AG08396 (cell line): ENCODE measurements around the gene HOXD11.

Source experiments
- DNase-seq: peaks from one replicate; pipeline ENCODE4 v3.0.0; 2012; ENCODE audit warnings: low spot score, mixed read lengths

The HOXD11 gene

GRCh38 chr2:176093145-176093897 lies 13.8 kb upstream of the HOXD11 start:
- no peak for DNase-seq

GRCh38 chr2:176093898-176094249 lies 13.2 kb upstream of the HOXD11 start:
- DNase-seq = no peak

GRCh38 chr2:176094349-176094748 lies 12.7 kb upstream of the HOXD11 start:
- no peak for DNase-seq

- DNase-seq = no peak
Observed at GRCh38 chr2:176095421-176095820, 11.7 kb upstream of the HOXD11 start.

GRCh38 chr2:176096243-176096985 lies 10.7 kb upstream of the HOXD11 start:
- DNase-seq = no peak

- DNase-seq = peak; percentile 88
Observed at GRCh38 chr2:176096986-176097819, 9.9 kb upstream of the HOXD11 start.

- DNase-seq = no peak
Observed at GRCh38 chr2:176097820-176098365, 9.2 kb upstream of the HOXD11 start.

GRCh38 chr2:176098366-176099158 lies 8.5 kb upstream of the HOXD11 start:
- DNase-seq = no peak

- DNase-seq = no peak
Observed at GRCh38 chr2:176099159-176099727, 7.8 kb upstream of the HOXD11 start.

GRCh38 chr2:176099728-176100546 lies 7.1 kb upstream of the HOXD11 start, which contains the start of gene HOXD12:
Gene HOXD12, plus strand, starts transcription at chr2:176099795. Its CDS starts 7 bp downstream, at chr2:176099802.
- no peak for DNase-seq

GRCh38 chr2:176100547-176101140 lies 6.4 kb upstream of the HOXD11 start:
- no peak for DNase-seq

- DNase-seq = no peak
Observed at GRCh38 chr2:176101216-176101830, 5.8 kb upstream of the HOXD11 start.

GRCh38 chr2:176101842-176102241 lies 5.2 kb upstream of the HOXD11 start:
- DNase-seq = no peak

GRCh38 chr2:176102309-176102866 lies 4.7 kb upstream of the HOXD11 start:
- no peak for DNase-seq

- no peak for DNase-seq
Observed at GRCh38 chr2:176103194-176103593, 3.9 kb upstream of the HOXD11 start.

GRCh38 chr2:176103742-176104315 lies 3.3 kb upstream of the HOXD11 start:
- no peak for DNase-seq

- no peak for DNase-seq
Observed at GRCh38 chr2:176104316-176105077, 2.6 kb upstream of the HOXD11 start.
